ENCODE results near the gene ACER1. TPM values are rescaled to one million over a fixed set of nuclear protein-coding genes. Genes with fewer than 3 reads are reported as not detected.

The ACER1 gene
- total RNA-seq, 1 donor from 2014 or later, result not detected

- intact Hi-C loops (cut with DNase I), result no loop called here
- Histone ChIP-seq H3K9me3 (no peaks in the 10 kb centered on the region), H3K36me3 (peaks cover 10% of the 10 kb centered on the region), H3K4me3 (no peak overlapping the region), H3K27me3 (ENCODE audit: low read depth) (no peaks in the 10 kb centered on the region), H3K27ac (peak overlapping the region; percentile 89), H3K4me1 (peaks cover 87% of the 10 kb centered on the region)
- DNase-seq, result no peak
- TF ChIP-seq, protein P1, sequence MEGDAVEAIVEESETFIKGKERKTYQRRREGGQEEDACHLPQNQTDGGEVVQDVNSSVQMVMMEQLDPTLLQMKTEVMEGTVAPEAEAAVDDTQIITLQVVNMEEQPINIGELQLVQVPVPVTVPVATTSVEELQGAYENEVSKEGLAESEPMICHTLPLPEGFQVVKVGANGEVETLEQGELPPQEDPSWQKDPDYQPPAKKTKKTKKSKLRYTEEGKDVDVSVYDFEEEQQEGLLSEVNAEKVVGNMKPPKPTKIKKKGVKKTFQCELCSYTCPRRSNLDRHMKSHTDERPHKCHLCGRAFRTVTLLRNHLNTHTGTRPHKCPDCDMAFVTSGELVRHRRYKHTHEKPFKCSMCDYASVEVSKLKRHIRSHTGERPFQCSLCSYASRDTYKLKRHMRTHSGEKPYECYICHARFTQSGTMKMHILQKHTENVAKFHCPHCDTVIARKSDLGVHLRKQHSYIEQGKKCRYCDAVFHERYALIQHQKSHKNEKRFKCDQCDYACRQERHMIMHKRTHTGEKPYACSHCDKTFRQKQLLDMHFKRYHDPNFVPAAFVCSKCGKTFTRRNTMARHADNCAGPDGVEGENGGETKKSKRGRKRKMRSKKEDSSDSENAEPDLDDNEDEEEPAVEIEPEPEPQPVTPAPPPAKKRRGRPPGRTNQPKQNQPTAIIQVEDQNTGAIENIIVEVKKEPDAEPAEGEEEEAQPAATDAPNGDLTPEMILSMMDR (IDR thresholded peaks at IDR 0.05), result no peak
- ATAC-seq, result no peak
These were observed 58.2 kb downstream of the ACER1 start for GRCh38 chr19:6275170-6275744.

- Histone ChIP-seq H3K4me3 (peak overlapping the region; percentile 33), H3K27ac (peak overlapping the region; percentile 89), H3K36me3 (peaks cover 15% of the 10 kb centered on the region), H3K27me3 (ENCODE audit: low read depth) (no peaks in the 10 kb centered on the region), H3K9me3 (no peaks in the 10 kb centered on the region), H3K4me1 (peaks cover 92% of the 10 kb centered on the region)
- intact Hi-C loops (cut with DNase I), result loop anchor here (5.0 kb wide), 1 partner anchor 37 kb away; no protein-coding TSS in a partner anchor
- DNase-seq, result no peak
- no peak for ATAC-seq
- TF ChIP-seq, protein P1 (IDR thresholded peaks at IDR 0.05), result no peak
These were observed 58.7 kb downstream of the ACER1 start for GRCh38 chr19:6274756-6275155.

- DNase-seq (peak; percentile 88), ATAC-seq (peak; percentile 84 to 89)
- no peaks in the 10 kb centered on the region for H3K27me3 ChIP-seq (ENCODE audit: low read depth)
- H3K36me3 ChIP-seq, result peaks cover 23% of the 10 kb centered on the region
- TF ChIP-seq, protein P1 (IDR thresholded peaks at IDR 0.05), result no peak
- peak overlapping the region; percentile 33 for H3K4me3 ChIP-seq
- intact Hi-C loops (cut with DNase I), result loop anchor here (5.0 kb wide), 1 partner anchor 37 kb away; no protein-coding TSS in a partner anchor
- no peaks in the 10 kb centered on the region for H3K9me3 ChIP-seq
- H3K4me1 ChIP-seq, result peaks cover 100% of the 10 kb centered on the region
- peak overlapping the region; percentile 89 for H3K27ac ChIP-seq
These were observed 59.5 kb downstream of the ACER1 start for GRCh38 chr19:6273701-6274601.

DNA sequence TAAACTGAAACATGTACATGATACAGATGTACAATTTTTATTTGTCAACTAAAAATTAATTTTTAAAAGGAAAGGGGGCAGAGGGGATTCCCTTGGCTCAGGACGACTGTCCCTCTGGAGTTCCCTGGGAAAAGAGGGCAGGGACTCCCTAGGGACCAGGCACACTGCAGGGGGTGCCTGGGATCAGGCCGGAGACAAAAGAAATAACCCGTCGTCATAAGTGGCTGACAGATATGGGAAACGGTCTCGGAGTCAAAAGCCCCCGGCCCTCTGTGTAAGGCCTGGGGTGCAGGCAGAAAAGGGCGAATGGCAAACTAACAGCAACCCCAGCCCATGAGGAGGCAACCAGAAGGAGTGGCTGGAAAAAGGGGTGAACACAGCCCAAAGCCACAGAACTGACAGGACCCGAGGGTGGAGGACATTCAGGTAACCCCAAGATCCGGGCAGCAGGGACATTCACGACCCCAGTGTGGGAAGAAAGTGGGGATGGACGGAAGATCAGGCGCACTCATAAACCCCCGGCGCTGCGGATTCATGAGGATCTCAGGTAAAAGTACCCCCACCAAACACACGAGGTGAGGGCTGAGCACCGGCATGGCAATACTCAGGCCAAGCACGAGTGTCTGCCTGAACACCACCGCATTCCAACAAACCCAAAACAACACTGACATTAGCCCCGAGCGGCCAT, 60.4 kb downstream of the ACER1 start:
- Histone ChIP-seq H3K36me3 (peaks cover 29% of the 10 kb centered on the region), H3K27ac (peak overlapping the region; percentile 89), H3K4me1 (peaks cover 100% of the 10 kb centered on the region), H3K27me3 (ENCODE audit: low read depth) (no peaks in the 10 kb centered on the region), H3K9me3 (no peaks in the 10 kb centered on the region), H3K4me3 (peak overlapping the region; percentile 33)
- TF ChIP-seq, protein P1 (IDR thresholded peaks at IDR 0.05), result no peak
- intact Hi-C loops (cut with DNase I), result loop anchor here (5.0 kb wide), 1 partner anchor 36 kb away; no protein-coding TSS in a partner anchor
- no peak for DNase-seq
- no peak for ATAC-seq

GRCh38 chr19:6272411-6272791, 61.0 kb downstream of the ACER1 start:
- peak overlapping the region; percentile 89 for H3K27ac ChIP-seq
- DNase-seq (no peak), ATAC-seq (no peak)
- no peaks in the 10 kb centered on the region for H3K27me3 ChIP-seq (ENCODE audit: low read depth)
- H3K4me1 ChIP-seq, result peaks cover 100% of the 10 kb centered on the region
- H3K4me3 ChIP-seq, result no peak overlapping the region
- intact Hi-C loops (cut with DNase I), result loop anchor here (5.0 kb wide), 1 partner anchor 35 kb away; no protein-coding TSS in a partner anchor
- peaks cover 35% of the 10 kb centered on the region for H3K36me3 ChIP-seq
- H3K9me3 ChIP-seq, result no peaks in the 10 kb centered on the region
- TF ChIP-seq, protein P1 (IDR thresholded peaks at IDR 0.05), result no peak

All from lower lobe of right lung (tissue), 2 donors.